Endodermal cell (in vitro differentiated cells): Measurements from ENCODE around the gene RHBDF1. TPM values are rescaled to one million over a fixed set of nuclear protein-coding genes. Genes with fewer than 3 reads are reported as not detected.
A peak's percentile ranks its signal among the peaks of the same experiment; 100 is the strongest.

ENCODE experiments used
- DNase-seq: peaks from one replicate; pipeline ENCODE4 v3.0.0-alpha.2; 2017
- H3K27ac ChIP-seq: 2 replicates; pipeline ENCODE4 v1.5.1; 2013; ENCODE audit warnings: mild to moderate bottlenecking, low read depth, low read length, moderate library complexity
- H3K27me3 ChIP-seq: 2 replicates; pipeline ENCODE4 v1.6.1; 2013; ENCODE audit warnings: mild to moderate bottlenecking, low read length, moderate library complexity; ENCODE audit not compliant: insufficient read depth, control insufficient read depth, poor library complexity, severe bottlenecking
- H3K36me3 ChIP-seq: 2 replicates; pipeline ENCODE4 v1.7.0; 2013; ENCODE audit warnings: mild to moderate bottlenecking, low read length, moderate library complexity; ENCODE audit not compliant: control insufficient read depth, insufficient read depth
- H3K4me1 ChIP-seq: one replicate; pipeline ENCODE4 v1.7.0; 2013; ENCODE audit warnings: low read length; ENCODE audit not compliant: control insufficient read depth, insufficient read depth
- H3K4me3 ChIP-seq: 2 replicates; pipeline ENCODE4 v1.5.1; 2013; ENCODE audit warnings: mild to moderate bottlenecking, low read length, moderate library complexity
- H3K9ac ChIP-seq: 2 replicates; pipeline ENCODE4 v1.6.1; 2013; ENCODE audit warnings: mild to moderate bottlenecking, low read length, moderate library complexity; ENCODE audit not compliant: poor library complexity, severe bottlenecking; ENCODE audit errors: extremely low read depth
- H3K9me3 ChIP-seq: 2 replicates; pipeline ENCODE4 v1.6.1; 2013; ENCODE audit warnings: mild to moderate bottlenecking, low read length, moderate library complexity; ENCODE audit not compliant: control insufficient read depth
- H3K27ac Mint-ChIP-seq: 2 replicates; pipeline ENCODE4 v1.8.0; 2020; ENCODE audit warnings: mixed read lengths
- H3K27me3 Mint-ChIP-seq: 2 replicates; pipeline ENCODE4 v1.8.0; 2021; ENCODE audit warnings: mild to moderate bottlenecking, mixed read lengths; ENCODE audit not compliant: insufficient read depth
- H3K36me3 Mint-ChIP-seq: 2 replicates; pipeline ENCODE4 v1.8.0; 2020; ENCODE audit warnings: low read depth, mixed read lengths
- H3K4me1 Mint-ChIP-seq: 2 replicates; pipeline ENCODE4 v1.8.0; 2020; ENCODE audit warnings: mixed read lengths
- H3K4me3 Mint-ChIP-seq: 2 replicates; pipeline ENCODE4 v1.8.0; 2020; ENCODE audit warnings: mild to moderate bottlenecking, moderate library complexity, mixed read lengths
- H3K9me3 Mint-ChIP-seq: 2 replicates; pipeline ENCODE4 v1.8.0; 2020; ENCODE audit warnings: mild to moderate bottlenecking, mixed read lengths
- WGBS, 2 experiments: methylation state at CpG; one replicate each; pipeline versions ENCODE4 v1.1.5 to v1.1.7; 2013; ENCODE audit warnings: missing lambda C conversion rate in 2 of 2, mixed read lengths in 1 of 2; ENCODE audit not compliant: insufficient coverage in 1 of 2, insufficient read length in 1 of 2; 5-methylcytosine and 5-hydroxymethylcytosine counted together
- total RNA-seq, 2 donors: library from RNA; stranded (reverse); fragmentation: NEBNext Ultra II Directional in 1 of 2; extraction: Animal tissue kit (Norgen Biotek cat#: 25700) in 1 of 2; gene quantifications; 2 replicates in 1 of 2; 3 replicates in 1 of 2; pipeline ENCODE4 v1.2.1, GENCODE V29; 2021
- TF ChIP-seq, protein P1 (sequence below): fragments of 200-600 bp; sonication (generic); conservative IDR thresholded peaks from 2 replicates; pipeline ENCODE4 v1.5.0; 2021; ENCODE audit warnings: antibody characterized with exemption, mild to moderate bottlenecking

RHBDF1 gene
- total RNA-seq, 2 donors from 2014 or later, result 70.7 to 76.4 TPM

DNA sequence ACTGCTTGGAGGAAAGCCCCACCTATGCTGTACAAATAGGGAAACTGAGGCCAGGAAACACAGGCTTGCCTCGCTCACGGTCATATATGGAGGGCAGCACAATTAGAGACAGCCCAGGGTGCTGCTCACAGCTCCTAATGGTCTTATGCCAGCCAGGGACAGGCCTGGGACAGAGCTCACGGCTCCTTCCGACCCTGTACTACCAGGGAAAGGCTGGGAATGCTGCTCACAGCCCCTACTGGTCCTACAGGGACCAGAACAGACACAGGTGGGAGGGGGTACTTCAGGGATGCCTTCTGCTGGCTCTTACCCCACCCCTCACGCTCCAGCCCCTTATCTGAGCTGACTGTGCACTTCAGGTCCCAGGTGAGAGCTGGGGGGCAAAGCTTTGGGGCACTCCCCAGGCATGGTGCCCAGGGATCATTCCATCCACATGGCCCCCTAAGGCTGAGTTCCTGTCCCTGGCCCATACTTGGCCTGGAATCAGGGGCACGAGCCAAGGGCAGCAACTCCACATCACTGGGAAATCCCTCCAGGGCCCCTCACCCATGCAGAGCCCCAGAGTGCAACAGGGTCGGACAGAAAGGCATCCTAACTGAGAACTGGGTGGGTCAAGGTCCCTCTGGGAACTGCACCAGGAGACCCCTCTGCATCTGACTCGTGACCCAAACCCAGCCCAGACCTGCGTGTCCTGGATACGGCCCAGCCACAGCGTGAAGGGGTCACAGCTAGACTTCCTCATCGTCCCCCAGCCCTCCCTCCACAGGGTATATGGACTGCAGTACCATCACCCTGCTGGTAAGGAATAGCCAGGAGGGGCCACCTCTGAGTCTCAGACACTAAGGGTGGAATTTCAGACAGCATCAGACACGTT is 5.9 kb downstream of the RHBDF1 start:
- H3K4me3 ChIP-seq, result no peak overlapping the region
- H3K9me3 ChIP-seq, result no peaks in the 10 kb centered on the region
- H3K4me1 Mint-ChIP-seq, result peaks cover 20% of the 10 kb centered on the region
- H3K9ac ChIP-seq, result no peak overlapping the region
- H3K27me3 Mint-ChIP-seq, result no peaks in the 10 kb centered on the region
- 92 to 94% methylated on average over 9 to 13 of the region's 13 CpGs for WGBS, 2 experiments
- peaks cover 12% of the 10 kb centered on the region for H3K4me1 ChIP-seq
- H3K27me3 ChIP-seq, result no peaks in the 10 kb centered on the region
- peaks cover 6% of the 10 kb centered on the region for H3K36me3 Mint-ChIP-seq
- H3K36me3 ChIP-seq, result peaks cover 14% of the 10 kb centered on the region
- H3K27ac Mint-ChIP-seq, result peak overlapping the region; percentile 13
- DNase-seq, result no peak
- no peak overlapping the region for H3K27ac ChIP-seq
- H3K4me3 Mint-ChIP-seq, result no peak overlapping the region
- TF ChIP-seq, protein P1, sequence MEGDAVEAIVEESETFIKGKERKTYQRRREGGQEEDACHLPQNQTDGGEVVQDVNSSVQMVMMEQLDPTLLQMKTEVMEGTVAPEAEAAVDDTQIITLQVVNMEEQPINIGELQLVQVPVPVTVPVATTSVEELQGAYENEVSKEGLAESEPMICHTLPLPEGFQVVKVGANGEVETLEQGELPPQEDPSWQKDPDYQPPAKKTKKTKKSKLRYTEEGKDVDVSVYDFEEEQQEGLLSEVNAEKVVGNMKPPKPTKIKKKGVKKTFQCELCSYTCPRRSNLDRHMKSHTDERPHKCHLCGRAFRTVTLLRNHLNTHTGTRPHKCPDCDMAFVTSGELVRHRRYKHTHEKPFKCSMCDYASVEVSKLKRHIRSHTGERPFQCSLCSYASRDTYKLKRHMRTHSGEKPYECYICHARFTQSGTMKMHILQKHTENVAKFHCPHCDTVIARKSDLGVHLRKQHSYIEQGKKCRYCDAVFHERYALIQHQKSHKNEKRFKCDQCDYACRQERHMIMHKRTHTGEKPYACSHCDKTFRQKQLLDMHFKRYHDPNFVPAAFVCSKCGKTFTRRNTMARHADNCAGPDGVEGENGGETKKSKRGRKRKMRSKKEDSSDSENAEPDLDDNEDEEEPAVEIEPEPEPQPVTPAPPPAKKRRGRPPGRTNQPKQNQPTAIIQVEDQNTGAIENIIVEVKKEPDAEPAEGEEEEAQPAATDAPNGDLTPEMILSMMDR, result no peak
- H3K9me3 Mint-ChIP-seq, result no peaks in the 10 kb centered on the region

DNA sequence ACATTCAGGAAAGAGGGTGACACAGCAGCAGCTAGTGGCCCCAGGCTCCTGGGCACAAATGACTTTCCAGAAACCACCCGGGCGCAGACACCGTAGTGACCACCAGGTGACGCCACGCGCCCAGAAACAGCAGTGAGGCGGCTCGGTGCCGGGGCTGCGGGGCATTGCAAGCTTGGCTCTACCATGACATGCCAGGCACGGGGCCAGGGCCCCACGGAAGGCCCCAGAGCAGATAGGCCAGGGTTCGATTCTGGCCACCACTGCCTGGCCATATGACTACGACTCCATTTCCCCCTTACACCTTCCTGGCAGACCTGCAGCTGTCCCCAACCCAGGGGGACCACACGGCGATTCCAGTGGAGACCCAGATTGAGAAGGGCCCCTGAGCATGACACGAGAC is 6.7 kb downstream of the RHBDF1 start:
- DNase-seq, result peak; percentile 97
- no peaks in the 10 kb centered on the region for H3K27me3 Mint-ChIP-seq
- H3K9me3 Mint-ChIP-seq, result no peaks in the 10 kb centered on the region
- TF ChIP-seq, protein P1, result peak; percentile 93
- H3K4me3 Mint-ChIP-seq, result no peak overlapping the region
- Histone ChIP-seq H3K4me1 (peaks cover 6% of the 10 kb centered on the region), H3K36me3 (peaks cover 16% of the 10 kb centered on the region), H3K9me3 (no peaks in the 10 kb centered on the region), H3K27me3 (no peaks in the 10 kb centered on the region), H3K4me3 (no peak overlapping the region), H3K27ac (no peak overlapping the region), H3K9ac (no peak overlapping the region)
- WGBS, 2 experiments, result 12 to 37% methylated on average over 9 to 17 of the region's 17 CpGs
- H3K27ac Mint-ChIP-seq, result peak overlapping the region; percentile 13
- H3K36me3 Mint-ChIP-seq, result peaks cover 8% of the 10 kb centered on the region
- H3K4me1 Mint-ChIP-seq, result peaks cover 19% of the 10 kb centered on the region

GRCh38 chr16:64914-65255 is 7.5 kb downstream of the RHBDF1 start:
- no peaks in the 10 kb centered on the region for H3K4me1 ChIP-seq
- 78 to 85% methylated on average over 7 to 9 of the region's 9 CpGs for WGBS, 2 experiments
- H3K27me3 ChIP-seq, result no peaks in the 10 kb centered on the region
- Mint-ChIP-seq H3K27me3 (no peaks in the 10 kb centered on the region), H3K4me1 (peaks cover 15% of the 10 kb centered on the region), H3K4me3 (no peak overlapping the region), H3K27ac (no peak overlapping the region), H3K36me3 (peaks cover 17% of the 10 kb centered on the region), H3K9me3 (no peaks in the 10 kb centered on the region)
- TF ChIP-seq, protein P1, result no peak
- no peak for DNase-seq
- H3K4me3 ChIP-seq, result no peak overlapping the region
- H3K36me3 ChIP-seq, result peaks cover 25% of the 10 kb centered on the region
- no peak overlapping the region for H3K9ac ChIP-seq
- no peak overlapping the region for H3K27ac ChIP-seq
- no peaks in the 10 kb centered on the region for H3K9me3 ChIP-seq
